NCI-H1694 treated with DMSO at 0.1 percent for 48 hours (cell line): ENCODE results near the gene CLCA4.
"Not testable (repeated sequence)": the region's sequence is repeated elsewhere in the genome, so short reads cannot be mapped to it uniquely, and the experiment has no call there.

ENCODE experiments used
- DNase-seq: peaks from one replicate; lab custom pipeline; 2025; lab: John Stamatoyannopoulos, UW

The CLCA4 gene

DNA sequence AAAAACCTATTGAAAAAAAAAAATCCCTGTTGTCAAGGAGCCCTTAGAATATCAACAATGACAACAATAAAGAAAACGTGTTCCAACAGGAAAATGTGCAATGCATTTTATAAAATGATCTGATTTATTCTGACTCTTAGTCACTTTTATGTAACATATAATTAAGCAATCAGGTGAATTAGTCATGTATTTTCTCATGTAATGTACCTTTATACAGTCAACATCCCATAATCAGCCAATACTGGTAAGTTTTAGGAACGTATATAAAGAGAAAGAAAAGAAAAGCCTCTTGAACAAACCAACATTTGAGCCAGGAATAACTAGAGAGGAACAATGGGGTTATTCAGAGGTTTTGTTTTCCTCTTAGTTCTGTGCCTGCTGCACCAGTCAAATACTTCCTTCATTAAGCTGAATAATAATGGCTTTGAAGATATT is at the start of gene CLCA4:
TSS of gene CLCA4 (plus strand) at position 292 of the 435 bp plus-strand sequence. CDS start at position 334, 42 bp downstream.
- no peak for DNase-seq

GRCh38 chr1:86498281-86498680 is 48.6 kb upstream of the CLCA4 start:
- no peak for DNase-seq

DNA sequence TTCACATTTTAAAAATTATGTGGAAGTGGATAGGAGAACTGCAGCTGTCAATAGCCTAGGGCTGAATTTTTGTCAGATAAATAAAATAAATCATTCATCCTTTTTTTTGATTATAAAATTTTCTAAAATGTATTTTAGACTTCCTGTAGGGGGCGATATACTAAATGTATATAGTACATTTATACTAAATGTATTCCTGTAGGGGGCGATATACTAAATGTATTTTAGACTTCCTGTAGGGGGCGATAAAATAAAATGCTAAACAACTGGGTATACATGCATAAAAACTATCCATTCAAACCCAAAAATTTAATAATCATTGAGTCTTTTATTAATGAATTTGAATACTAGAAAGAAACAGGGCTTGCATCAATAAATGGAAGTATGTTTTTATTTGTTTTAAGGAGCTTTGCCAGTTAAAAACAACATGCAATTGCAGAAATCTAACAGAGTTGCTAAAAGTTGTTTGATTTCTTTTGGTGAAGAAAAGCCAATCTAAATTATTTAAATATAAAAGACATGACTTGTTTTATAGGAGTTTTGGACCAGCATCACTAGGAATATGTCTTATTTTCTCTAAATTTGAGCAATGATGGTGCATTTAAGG is 46.8 kb upstream of the CLCA4 start:
- peak; percentile 51 for DNase-seq

GRCh38 chr1:86500714-86501113 is 46.2 kb upstream of the CLCA4 start:
- no peak for DNase-seq

DNA sequence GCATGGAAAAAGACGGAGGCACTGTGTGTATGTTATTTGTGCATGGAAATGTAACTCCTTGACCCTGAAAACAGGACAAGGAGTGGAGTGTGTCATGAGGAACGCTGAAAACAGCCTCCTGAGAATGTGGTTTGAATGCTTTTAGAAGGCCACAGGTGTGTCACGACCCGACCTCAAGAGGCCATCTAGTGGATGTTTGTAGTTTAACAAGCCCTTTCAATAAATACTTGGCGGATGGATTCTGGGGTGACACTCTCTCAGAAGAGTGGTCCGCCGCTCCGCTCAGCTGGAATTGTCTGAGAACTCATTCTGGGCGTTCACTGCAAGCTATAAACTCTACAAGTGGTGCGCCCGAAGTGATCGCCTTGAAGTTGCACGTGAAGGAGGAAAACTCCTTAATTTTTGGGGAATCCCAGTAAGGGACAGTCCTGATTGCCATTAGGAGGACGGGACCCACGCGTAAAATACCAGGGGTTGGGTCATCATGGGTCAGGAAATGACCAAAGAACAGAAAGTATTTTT is 44.7 kb upstream of the CLCA4 start:
- not testable (repeated sequence) for DNase-seq

DNA sequence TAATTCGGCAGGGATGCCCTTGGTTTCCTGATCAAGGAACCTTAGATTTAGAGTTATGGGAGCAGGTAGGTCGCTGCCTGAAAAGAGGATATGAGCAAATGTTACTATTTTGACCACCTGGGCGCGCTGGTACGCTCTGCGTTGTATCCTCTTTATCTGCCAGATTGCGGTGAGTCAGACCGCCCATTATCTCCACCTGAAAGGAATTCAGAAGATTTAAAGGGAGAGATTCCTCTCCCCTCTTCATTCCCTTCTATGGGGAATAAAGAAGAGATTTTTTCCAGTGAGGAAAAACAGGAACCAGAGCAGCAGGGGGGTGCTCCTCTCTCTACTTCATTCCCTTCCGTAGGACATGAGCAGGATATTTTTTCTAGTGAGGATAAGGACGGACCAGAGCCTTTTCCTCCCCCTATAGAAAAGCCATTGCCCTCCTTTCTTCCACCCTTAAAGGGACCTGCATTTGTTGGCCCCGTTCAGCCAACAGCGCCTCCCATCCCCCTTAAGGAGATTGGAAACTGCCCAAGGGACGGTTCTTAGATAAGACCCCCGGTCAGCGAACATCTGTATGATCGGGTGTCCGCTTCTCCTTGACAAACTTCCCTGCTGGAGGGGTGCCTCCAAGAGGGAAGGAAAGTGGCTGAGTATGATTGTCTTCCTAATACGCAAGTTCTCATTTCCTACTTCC is 44.0 kb upstream of the CLCA4 start:
- no peak for DNase-seq

DNA sequence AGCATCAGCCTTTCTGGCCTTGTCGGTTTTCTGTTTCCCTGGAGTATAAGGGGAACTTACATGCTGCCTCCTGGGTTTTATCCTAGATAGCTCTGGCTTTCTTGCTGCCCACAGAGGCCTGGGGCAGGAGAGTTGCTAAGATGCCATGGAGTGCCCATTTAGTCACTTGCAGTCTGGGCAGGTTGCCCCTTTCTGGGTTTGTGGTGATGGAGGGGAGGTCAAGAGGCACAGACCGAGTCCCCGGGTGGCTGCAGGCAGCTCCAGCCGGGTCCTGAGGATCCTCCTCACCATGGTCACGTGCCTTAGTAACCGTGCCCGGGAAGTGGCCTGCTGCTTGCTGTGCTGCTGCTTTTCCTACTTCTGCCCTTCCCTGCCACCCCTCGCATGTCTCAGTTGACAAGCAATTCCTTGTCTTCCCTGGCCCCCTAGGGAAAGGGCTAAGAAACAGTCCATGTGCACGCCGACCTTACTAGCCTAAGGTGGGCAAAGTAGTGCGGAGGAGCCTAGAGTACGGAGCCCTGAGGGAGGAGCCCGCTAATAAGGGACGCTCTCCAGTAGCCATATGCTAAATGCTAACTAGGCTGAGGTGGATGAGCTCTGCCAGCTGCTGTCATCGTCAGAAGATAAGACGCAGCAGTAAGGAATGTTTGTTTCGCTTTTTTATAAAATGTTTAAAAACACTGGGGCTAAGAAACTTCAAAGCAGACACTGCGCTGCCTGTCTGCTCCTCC is 43.3 kb upstream of the CLCA4 start:
- DNase-seq, result no peak

DNA sequence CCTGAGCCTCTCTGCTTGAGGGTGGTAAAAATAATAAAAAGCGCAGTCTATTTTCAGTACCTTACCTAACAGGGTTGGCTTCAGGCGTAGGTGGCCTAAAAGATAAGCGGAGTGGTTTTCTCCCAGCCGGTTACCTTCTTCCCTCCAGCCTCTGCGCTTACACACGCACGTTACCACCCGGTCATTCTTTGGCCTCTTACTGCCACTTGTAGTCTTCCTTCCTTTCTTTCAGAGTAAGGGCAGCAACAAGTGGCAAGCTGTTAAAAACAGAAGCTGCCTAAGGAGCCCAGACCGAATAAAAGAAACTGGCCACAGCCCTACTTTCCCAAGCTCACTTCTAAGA is 42.8 kb upstream of the CLCA4 start:
- DNase-seq, result no peak

DNA sequence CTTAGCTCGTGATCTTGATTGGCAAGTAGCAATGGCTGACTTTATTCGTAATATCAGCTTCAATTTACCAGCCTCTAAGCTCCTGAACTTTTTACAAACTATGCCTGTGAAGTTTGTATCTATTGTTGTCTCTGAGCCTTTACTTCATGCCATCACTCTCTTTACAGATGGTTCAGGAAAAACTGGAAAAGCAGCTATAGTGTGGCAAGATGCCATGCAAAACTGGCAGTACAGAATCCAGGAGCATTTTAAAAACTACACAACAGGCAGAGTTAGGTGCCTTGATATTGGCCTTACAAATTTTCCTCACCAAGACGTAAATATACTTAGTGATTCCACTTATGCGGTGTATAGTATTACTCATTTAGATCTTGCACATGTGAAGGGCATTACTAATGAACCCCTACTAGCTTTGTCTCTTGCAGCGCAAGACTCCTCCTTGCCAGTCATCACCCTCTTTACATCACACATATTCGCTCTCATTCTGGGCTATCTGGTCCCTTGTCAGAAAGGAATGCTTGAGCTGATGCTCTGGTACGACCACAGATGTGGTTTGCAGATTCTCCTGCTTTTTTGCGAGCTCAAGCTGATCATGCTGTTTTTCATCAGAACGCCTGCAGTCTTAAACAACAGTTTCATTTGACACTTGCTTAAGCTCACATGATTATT is 41.8 kb upstream of the CLCA4 start:
- no peak for DNase-seq

DNA sequence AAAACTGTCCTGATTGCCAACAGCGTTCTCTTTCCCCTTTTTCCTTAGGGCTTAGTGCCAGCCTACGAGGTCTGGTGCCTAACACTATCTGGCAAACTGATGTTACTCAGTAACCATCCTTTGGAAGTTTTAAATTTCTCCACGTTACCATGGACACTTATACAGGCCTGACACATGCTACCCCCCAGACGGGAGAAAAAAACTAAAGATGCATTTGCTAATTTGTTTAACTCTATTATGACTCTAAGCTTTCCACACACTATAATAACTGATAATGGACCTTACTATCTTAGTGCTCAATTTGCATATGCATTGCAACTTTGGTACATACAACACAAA is 41.3 kb upstream of the CLCA4 start:
- no peak for DNase-seq

- no peak for DNase-seq
Observed at GRCh38 chr1:86507935-86508582, 38.8 kb upstream of the CLCA4 start.

DNA sequence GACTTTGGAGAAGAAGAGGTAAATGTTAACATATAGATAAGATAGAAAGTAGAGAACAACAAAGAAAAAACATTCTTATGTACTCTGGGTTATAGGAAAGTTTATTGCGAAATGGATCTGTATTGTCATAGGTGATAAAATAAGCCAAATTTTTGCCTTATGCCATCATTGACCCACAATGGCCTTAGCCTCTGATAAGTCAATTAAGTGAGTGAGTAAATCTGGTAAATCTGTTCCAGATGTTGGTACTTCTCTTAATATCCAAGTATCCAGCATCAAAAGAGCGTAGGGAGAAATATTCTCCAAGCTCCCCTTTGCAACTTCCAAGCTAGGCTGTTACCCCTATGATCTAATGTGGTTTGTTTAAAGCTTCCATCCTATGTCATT is 38.3 kb upstream of the CLCA4 start:
- no peak for DNase-seq

GRCh38 chr1:86515597-86515996 is 31.3 kb upstream of the CLCA4 start:
- no peak for DNase-seq

DNA sequence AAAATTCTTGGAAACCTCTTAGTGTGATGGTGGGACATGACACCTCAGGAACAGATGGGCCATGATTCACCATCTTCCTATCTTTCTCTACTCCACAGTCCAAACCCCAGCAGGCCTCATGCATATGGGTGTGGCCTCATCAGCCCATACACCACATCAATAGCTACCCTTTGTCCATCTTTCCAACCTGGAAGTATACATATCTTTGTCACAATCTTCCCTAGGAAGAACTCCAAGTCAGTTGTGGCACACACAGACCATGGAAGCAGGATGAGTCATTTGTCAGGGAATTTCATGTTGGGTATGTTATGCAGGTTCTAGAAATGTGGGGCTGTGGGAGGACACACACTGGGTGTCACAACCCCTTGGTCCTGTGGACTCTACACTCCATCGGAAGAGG is 30.5 kb upstream of the CLCA4 start:
- no peak for DNase-seq

DNA sequence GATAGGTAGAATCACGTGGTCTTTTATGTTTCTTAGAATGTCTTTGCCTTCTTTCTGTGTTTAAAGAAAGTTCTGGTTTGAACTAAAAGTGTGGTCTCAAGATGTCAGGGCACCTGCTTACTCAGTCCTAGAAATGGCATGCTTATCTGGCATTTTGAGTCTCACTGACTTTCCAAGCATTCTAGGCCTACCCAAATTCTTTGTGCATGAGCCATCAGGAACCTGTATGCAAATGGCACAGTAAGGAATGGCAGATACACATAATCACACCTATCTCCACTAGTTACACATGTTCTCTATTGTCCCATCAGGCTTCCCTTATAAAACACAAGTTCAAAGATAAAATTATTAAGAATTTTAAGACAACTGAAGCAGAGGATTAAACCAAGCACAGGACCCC is 29.5 kb upstream of the CLCA4 start:
- DNase-seq, result no peak

DNA sequence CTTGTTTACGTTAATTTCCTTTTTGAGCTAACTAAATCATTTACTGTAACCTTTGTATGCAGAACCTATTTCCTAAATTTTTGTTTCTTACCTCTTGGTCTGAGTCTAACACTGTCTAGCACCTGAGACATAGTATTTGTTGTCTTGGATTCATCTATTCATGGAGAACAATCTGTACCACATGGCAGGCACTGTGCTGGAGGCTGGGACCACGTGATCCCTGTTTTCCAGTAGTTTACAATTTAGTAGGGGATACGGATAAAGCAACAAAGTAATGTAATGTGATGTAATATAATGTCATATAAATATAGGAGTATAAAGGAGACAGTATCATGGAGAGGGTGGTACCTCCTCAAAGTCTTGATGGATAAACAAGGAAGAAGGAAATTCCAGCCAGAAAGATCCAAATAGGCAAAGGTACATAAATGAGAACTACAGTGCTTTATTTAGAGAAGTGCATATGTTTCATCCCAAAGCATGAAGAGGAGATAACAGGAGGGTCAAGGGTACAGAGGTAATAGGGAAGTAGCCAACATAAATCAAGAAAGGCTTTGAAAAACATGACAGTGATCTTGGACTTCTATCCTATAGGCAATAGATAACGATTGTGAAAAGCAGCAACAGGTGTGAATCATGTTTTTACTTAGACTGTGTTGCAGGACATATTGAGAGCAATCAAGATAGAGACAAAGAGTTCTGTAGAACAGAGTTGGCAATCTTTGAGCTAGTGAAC is 25.9 kb upstream of the CLCA4 start:
- no peak for DNase-seq

- DNase-seq, result no peak
Observed at GRCh38 chr1:86521522-86521891, 25.4 kb upstream of the CLCA4 start.

GRCh38 chr1:86522240-86522639 is 24.6 kb upstream of the CLCA4 start:
- DNase-seq, result no peak

- DNase-seq, result no peak
Observed at GRCh38 chr1:86523670-86524354, 23.1 kb upstream of the CLCA4 start.

- no peak for DNase-seq
Observed at GRCh38 chr1:86527306-86527705, 19.6 kb upstream of the CLCA4 start.
